Islet of Langerhans (tissue), 1 donor: ENCODE data around the gene PAM16.
A peak's percentile ranks its signal among the peaks of the same experiment; 100 is the strongest.
"Not testable (repeated sequence)": the region's sequence is repeated elsewhere in the genome, so short reads cannot be mapped to it uniquely, and the experiment has no call there.

Experiments used
- FAIRE-seq: peaks from one replicate; lab custom pipeline; 2011; peaks lifted over from hg19 to GRCh38; lab: Jason Lieb, UNC

The PAM16 gene

DNA sequence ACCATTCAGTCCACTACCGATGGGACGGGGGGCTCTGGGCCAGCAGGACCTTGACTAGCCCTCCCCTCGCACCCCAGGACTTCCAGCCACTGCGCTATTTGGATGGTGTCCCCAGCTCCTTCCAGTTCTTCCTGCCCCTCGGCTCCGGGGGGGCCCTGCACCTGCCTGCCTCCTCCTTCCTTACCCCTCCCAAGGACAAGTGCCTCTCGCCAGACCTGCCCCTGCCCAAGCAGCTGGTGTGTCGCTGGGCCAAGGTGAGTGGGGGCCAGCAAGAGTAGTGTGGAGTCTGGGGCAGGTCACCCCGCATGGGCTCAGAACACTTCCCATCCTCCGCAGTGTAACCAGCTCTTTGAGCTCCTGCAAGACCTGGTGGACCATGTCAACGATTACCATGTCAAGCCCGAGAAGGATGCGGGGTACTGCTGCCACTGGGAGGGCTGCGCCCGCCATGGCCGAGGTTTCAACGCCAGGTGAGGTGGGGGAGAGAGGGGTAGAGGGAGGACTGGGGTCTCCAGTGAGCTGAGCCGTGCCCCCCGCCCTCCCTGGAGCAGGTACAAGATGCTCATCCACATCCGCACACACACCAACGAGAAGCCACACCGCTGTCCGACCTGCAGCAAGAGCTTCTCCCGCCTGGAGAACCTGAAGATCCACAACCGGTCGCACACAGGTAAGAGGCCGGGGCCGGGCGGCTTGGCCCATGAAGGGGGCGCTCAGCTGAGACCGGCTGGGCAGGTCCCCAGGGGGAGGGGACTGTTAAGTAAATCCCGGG is 16.2 kb downstream of the PAM16 start:
- no peak for FAIRE-seq

DNA sequence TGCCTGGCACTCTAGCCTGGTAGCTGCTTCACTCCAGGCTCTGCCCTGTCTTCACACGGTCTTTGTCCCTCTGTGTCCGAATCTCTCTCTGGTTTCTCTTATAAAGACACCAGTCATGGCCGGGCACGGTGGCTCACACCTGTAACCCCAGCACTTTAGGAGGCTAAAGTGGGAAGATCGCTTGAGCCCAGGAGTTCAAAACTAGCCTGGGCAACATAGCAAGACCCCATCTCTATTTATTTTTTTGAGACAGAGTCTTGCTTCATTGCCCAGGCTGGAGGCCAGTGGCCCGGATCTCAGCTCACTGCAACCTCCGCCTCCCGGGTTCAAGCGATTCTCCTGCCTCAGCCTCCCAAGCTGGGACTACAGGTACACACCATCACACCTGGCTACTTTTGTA is 17.4 kb downstream of the PAM16 start:
- FAIRE-seq = not testable (repeated sequence)

GRCh38 chr16:4333308-4333638 is 17.8 kb downstream of the PAM16 start:
- FAIRE-seq = no peak

DNA sequence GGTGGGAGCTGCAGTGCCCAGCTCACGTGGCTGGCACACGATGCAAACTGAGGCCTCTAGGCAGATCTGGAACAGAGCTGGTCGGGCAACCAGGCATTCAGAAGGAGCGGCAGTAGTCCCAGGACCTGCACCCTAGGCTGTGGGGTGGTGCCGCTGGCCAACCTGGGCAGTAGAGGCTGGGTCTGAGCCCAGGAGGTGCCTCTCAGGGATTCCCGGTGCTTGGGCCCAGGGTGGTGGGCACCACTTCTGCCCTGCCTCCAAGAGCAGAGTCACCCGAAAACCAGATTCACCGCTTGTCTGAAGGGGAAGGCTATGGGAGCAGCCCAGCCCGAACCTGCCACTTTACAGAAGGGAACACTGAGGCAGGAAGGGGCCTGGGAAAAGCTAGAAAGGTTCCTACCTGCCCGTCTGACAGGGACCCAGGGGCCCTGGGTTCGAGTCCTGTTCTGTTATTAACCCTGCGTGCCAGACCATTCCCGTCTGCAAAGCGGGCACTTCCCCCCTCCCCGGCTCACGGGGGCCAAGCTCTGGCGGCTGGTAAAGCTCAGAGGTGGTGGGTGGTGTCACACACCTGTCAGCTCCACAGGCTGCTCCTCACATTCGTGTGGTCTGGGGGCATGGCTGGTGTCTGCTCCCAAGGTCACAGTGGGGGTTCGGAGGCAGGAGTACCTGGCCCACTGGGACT is 18.4 kb downstream of the PAM16 start:
- FAIRE-seq = no peak

DNA sequence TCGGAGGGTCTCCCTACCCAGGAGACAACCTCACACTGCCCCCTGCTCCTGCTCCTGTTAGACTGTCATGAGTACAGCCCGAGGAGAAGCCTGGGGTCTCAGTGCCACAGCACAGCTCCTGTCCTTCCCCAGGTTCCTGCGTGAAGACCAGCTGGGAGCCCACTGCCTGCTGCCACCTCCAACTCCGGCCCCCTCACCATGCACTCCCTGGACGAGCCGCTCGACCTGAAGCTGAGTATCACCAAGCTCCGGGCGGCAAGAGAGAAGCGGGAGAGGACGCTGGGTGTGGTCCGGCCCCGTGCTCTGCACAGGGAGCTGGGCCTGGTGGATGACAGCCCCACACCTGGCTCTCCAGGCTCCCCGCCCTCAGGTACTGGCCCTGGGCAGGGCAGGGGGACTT is 19.0 kb downstream of the PAM16 start:
- FAIRE-seq = no peak

GRCh38 chr16:4330277-4330874 is 20.7 kb downstream of the PAM16 start:
- FAIRE-seq = no peak

- peak; percentile 33 for FAIRE-seq
These were observed 22.0 kb downstream of the PAM16 start for GRCh38 chr16:4328782-4329775.

DNA sequence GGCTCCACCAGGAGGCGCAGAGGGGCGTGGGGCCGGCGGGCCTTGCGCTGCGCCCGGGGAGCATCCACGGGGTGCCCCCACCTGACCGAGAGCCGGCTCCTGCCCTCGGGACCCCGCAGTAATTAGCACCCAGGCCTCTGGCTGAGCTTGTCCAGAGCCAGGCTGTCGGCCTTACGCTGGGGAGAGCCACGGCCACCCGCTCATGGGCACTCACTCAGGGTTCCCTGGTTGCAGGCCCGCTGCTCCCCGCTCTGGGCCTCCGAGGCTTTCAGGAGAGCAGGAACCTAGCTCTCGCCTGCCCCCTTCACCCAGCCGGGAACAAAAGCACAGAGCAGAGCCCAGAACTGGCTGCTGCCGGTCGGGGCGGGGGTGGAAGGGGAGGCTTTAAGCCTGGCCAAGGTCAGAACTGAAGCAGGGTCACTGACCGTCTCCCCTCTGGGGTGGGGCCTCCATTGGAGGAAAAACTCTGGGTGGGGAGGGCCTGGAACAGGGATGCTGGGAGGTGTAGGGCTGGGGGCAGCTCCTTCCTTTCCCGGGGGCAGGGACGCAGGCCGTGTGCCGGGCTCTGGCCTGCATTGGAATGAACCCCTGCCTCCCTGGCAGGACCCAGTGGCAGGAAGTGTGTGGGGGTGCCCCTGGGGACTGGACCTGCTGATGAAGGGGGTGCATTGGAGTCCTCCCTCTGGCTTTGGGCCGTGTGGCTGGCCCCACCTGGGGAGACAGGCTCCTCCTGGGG is 22.9 kb downstream of the PAM16 start:
- no peak for FAIRE-seq

DNA sequence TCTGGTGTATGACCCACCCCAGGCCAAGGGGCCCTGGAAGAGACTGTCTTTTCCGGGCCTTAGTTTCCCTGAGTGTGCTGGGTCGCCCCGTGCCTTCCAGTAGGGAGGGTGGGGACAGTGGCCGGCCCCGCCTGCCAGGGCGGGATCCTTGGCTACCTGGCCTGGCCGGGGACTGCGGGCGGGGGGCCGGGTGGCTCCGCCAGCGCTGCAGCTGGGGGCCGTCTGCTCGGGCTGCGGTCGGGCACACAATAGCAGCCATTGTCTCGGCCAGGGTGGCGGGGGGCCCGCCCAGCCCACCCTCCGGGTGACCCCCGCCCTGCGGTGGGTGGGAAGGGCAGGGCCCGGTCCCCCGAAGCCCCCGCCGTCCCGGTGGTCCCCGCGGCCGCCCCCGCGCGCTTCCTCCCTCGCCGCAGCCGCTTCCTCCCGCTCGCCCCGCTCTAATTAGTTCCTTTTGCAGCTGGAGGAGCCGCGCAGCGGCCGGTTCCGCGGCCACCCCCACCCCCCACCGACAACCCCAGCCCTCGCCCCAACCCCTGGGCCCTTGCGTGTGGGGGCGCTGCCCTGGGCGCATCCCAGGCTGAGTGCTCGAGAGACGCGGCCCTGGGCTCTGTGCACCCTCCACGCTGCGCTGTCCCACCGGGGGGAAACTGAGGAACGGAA is 23.6 kb downstream of the PAM16 start:
- no peak for FAIRE-seq

DNA sequence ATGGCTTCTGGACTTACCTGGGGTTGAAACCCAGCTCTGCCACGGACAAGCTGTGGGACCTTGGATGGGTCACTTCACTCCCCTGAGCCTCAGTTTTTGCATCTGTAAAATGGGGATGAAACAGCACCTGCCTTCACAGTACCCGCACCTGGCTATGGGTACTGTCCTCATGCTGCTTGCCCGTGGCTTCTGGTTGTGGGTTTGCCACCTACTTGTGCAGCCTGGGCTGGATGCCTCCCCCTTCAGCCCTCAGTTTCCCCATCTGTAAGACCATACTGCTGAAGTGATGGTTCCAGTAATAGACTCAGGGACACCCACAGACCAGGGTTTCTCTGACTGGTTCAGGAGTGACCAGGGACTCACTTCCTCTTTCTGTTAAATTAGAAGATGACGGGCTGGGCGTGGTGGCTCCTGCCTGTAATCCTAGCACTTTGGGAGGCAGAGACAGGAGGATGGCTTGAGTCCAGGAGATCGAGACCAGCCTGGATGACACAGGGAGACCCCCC is 25.8 kb downstream of the PAM16 start:
- FAIRE-seq = no peak

DNA sequence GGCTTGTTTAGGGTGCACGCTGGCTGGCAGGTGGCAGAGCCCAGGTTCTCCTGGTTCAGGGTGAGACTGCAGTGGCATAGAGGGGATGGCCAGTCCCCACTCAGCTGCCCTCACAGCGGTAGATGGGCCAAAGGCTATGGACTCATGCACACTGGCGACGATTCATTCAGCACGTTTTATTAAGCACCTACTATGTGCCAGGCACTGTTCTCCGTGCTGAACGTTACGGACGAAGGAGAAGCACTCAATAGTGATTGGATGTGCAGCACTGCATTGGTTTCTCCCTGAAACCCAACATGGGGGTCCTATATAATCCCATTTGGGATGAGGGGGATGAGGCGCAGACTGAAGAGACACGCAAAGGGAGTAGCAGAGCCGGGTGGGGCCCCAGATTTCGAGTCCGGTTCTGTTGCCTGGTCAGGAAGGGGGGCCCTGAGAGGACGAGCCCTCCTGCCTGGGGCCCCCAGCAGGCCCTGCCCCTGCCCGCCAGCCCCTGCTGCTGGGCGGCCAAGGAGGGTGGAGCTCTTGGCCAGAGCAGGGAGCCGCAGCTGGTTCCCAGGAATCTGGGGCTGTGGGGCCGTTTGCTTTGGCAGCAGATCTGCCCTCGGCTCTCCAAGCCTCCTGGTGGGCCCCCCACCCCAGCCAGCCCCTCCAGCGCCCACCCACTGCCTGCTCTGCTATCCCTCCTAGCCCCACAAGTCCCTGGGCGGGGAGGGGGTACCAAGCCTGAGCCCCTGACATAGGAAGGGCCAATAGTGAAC is 26.4 kb downstream of the PAM16 start:
- no peak for FAIRE-seq

DNA sequence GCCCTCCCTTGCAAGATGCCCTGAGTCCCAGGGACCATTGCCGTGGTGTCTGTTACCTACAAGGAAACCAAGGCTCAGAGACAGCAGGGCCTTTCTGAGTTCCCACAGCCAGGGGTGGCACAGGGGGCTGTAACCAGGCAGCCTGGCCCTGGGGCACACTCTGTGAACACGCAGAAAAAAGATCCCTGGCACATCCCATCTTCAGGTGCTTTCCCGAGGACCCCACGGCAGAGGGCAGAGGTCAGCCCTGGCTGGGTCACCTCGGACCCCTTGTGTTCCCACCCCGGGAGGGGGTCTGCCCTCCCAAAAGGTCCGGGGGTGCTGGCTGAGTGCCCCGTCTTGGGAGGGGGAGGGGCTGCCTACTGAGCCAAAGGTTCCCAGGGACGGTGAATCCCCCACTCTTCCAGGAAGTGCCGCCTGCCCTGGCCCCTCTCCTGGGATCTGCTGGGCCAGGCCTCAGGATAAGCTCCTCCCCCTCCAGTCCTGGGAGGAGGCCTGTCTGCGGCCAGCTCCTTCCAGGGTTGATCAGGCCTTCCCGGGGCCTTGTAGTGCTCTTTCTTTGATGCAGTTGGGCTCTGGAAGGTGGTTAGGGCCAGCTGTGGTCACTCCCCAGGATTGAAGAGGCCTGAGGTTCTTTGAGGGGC is 27.2 kb downstream of the PAM16 start:
- FAIRE-seq = no peak

DNA sequence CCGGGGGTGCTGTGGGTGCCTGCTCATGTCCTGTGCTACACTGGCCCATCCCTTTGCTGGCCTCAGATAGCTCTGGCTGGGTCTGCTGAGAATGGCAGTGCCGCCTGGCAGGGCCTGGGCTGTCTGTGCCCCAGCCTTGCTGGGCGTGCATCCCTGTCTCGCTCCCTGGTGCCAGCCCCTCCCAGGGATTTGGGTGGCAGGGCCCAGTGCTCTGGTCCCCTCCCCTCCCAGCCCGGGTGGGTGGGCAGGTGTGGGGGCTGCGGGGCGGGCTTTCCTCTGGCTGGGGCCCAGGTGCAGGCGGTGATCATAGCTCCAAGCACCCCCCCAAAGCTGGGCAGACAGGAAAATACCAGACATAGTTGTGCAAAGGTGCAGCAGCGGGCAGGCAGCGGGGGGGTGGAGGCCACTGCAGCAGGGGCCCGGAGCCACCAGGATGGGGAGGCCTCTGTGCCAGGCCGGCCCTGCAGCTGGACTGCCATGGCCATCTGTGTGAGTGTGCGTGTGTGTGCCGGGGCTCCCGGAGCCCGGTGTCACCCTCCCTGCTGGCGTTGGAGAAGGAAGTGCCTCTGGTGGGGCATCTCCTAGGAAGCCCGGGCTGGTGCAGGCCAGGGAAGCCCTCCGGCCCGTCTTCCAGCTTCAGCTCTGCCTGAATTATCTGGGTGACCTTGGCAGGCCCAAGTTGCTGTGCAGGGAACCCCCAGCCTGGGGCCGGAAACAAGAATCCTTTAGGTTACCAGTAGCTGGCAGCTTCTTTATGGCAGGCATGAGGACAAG is 27.9 kb downstream of the PAM16 start:
- FAIRE-seq = no peak

- FAIRE-seq = no peak
These were observed 28.7 kb downstream of the PAM16 start for GRCh38 chr16:4322121-4323052.

DNA sequence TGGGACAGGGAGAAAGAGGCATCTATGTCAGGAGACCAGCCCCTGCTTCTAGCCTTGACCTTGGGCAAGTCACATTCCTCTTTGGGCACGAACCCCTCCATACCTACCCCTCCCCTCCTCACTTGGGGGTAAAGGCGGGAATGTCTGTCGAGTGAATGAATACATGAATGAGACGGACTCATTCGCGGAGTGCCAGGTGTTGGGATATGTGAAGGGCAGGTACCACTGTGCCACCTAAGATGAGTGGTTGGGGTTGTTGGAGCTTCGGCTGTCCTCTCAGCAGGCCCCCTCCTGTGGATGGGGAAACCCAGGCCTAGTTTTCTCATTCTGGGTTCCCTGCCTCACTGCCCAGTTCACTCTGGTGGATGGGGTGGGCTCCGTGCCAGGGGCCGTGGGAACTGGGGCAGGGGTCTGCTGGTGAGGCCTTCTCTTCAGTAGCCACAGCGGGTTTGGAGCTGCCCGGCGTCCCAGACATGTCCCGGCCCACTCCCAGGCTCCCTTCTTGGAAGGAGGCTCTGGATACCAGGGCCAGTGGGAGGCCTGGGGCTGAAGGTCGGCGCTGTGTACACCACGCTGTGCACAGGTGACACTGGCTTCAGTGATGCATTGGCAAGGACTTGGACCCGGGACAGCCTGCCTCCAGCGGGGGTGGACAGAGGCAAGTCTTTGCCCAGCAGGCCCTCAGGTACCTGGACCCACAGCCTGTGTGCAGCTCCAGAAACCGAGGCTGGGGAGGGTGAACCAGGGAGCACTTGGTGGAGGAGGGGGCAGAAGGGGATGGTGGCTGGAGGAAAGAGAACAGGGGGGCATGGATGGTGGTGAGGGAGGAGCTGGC is 29.6 kb downstream of the PAM16 start:
- FAIRE-seq = no peak

GRCh38 chr16:4320571-4321137 is 30.5 kb downstream of the PAM16 start:
- FAIRE-seq = no peak
